Stimulated activated CD8-positive, alpha-beta memory T cell treated with anti-CD3 and anti-CD28 coated beads, Interleukin-12 subunit alpha, Interleukin-12 subunit beta, amount 100 ng/mL, for 1 hour (primary cell): ENCODE data around the gene SMARCC2.

Experiments used
- DNase-seq: peaks from one replicate; pipeline ENCODE4 v3.0.0-alpha.2; 2020; ENCODE audit warnings: low read depth

The SMARCC2 gene

DNA sequence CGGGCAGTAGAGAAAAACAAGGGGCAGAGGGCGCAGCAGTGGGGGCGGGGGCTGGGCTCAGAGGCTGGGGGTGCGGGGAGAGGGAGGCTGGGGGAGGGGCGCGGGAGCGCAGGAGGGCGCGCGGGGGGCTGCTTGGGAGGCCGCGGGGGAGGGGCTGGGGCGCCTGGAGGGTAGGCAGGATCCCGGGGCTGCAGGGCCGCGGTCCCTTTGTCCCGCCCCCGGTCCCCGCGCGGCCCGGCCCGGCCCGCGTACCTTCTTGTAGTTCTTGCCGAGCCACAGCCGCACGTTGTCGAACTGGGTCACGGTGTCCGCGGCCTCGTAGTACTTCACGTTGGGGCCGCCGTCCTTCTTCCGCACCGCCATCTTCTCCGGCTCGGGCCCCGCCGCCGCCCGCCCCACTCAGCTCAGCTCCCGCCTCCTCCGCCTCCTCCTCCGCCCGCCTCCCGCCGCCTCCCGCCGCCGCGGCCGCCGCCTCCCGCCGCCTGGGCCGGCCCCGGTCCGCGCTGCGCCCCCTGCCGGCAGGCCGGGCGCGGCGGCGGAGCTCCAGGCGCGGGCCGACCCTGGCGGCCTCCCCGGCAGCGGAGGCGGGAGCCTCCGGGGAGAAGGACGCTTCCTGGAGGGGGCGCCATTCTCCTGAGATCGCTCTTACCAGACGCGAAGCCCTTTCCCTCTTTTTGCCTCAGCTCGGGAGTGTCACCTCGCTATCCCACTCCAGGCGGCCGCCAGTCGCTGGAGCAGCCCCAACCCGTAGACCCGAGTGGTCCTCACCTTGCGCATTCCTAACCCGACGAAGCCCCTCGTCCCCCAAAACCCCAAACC lies at the start of gene SMARCC2:
Gene SMARCC2, minus strand, starts transcription at position 385 of the 819 bp plus-strand sequence. Its CDS starts 22 bp downstream, at position 363.
- peak; percentile 71 for DNase-seq

DNA sequence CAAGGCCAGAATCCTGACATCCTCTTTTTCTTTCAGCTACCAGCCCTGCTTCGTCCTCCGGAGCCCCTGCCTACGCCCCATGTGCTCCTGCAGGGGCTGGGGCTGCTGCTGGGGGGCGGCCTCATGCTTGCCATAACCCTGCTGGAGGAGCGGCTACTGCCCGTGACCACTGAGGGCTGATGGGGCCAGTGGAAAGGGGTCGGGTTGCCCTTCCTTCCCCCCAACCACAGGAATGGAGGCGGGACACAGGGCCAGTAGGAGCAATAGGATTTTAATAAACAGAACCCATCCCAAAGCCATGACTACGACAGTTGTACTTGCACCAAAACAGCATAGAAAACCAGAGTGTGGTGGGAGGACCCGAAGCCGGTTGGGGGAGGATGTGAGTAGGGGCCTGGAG lies 48.3 kb upstream of the SMARCC2 start:
- DNase-seq = no peak

DNA sequence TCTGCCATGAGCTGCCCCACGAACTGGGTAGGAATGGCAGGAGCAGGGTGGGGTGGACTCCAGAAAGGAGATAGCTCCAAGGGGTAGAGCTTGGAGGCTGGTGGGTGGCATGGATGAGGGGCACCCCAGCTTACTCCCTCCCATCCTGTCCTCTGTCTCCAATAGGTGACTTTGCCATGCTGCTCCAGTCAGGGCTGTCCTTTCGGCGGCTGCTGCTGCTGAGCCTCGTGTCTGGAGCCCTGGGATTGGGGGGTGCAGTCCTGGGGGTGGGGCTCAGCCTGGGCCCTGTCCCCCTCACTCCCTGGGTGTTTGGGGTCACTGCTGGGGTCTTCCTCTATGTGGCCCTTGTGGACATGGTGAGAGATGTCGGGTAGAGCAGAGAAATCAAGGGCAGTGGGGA lies 47.7 kb upstream of the SMARCC2 start:
- no peak for DNase-seq

DNA sequence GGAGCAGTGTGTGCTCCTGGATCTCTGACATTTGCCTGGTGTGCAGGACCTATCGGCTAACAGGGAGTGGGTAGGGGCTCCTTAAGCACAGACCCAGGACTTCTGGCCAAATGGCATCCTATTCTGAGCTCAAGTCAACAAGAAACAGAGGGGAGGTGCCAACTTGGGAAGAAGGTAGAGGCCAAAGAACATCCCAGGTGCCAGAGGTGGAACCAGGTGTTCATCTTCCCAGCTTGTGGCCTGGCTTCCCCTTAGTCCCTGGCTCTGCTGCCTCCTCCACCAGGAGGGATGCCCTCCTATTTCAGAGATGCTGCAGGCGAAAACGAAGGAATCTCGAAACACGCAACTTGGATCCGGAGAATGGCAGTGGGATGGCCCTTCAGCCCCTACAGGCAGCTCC lies 46.8 kb upstream of the SMARCC2 start:
- no peak for DNase-seq

DNA sequence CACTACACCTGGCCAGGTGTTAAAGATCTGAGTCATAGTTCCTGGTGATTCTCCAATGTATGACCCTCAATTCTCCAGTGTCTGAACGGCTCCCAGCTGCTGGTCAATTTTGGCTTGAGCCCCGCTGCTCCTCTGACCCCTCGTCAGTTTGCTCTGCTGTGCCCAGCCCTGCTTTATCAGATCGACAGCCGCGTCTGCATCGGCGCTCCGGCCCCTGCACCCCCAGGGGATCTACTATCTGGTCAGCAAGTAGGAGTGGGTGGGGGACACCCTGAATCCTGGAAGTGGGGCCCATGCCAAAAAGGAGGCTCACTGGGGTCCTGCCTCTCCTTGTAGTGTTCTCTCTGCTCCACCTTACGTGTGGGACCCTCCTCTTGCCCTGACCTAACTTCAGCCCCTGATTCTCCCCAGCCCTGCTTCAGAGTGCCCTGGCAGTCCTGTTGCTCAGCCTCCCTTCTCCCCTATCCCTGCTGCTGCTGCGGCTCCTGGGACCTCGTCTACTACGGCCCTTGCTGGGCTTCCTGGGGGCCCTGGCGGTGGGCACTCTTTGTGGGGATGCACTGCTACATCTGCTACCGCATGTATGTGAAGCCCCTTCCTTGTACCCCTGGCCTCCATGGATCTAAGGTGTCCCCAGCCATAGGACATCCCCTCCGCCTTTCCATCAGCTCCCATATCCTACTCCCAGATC lies 45.6 kb upstream of the SMARCC2 start:
- no peak for DNase-seq

DNA sequence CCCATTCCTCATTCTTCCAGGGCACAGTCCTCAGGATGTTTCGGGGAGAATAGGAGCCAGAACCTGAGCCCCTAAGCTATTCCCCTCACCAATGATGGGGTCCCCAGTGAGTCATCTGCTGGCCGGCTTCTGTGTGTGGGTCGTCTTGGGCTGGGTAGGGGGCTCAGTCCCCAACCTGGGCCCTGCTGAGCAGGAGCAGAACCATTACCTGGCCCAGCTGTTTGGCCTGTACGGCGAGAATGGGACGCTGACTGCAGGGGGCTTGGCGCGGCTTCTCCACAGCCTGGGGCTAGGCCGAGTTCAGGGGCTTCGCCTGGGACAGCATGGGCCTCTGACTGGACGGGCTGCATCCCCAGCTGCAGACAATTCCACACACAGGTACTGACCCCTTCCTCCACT lies 41.9 kb upstream of the SMARCC2 start:
- no peak for DNase-seq

DNA sequence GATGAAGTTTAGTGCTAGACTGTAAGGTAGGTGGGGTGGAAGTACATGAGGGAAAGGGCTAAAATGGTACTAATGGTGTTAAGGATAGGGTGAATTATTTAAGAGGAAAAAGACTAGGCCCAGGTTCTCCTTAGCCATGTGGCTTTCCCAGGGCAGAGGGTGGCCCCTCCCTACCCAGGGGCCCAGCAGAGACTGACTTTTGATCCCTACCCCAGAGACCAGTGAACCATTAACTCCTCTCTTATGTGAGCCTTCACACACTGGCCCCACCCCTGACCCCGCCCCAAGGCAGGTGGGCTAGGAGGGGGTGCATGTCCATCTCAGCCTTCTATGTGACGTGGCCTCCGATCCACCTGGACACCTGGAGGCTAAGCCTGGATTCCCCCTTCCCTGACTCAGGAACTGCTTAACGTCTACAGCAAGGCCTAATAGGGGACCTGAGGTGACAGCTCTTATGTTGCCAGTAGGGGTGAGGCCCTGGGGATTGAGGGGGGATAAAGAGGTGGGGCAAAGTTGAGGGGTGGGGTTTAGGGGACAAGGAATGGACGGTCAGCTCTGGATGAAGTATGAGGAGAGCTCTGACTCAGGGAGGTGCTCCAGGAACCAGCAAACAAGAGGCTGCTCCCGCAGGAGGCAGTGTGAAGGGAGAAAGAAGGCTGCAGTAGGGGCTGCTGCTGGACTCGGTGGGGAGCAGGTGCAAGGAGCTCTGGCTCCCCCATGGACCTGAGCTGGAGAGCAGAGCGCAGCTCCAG lies 41.3 kb upstream of the SMARCC2 start:
- no peak for DNase-seq

DNA sequence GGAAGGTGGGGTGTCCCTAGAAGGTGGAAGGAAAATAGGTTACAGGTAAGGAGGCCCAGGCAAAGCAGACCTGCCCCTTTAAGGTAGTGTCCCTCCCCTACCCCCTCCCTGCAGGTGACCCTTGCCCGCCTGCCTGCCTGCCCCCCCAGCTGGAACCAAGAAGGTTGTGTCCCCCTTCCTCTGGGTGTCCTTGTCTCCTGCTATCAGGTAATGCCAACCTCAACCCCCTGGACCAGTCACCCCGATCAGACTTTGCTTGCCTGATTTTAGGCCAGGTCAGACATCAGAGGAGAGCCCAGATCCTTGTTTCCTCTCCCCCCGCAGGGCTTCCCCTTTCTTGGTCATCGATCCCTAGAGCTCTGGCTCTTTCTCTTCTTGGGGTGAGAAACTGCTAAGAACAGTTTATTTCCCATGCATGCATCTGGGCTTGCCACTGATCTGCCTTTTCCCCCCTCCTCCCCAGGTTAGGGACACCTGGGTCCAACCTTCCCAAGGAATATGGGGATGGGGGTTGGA lies 40.7 kb upstream of the SMARCC2 start, which contains the start of gene SLC39A5:
Gene SLC39A5, plus strand, starts transcription at position 136 of the 516 bp plus-strand sequence. CDS start 1,224 bp downstream, outside the sequence.
- no peak for DNase-seq

DNA sequence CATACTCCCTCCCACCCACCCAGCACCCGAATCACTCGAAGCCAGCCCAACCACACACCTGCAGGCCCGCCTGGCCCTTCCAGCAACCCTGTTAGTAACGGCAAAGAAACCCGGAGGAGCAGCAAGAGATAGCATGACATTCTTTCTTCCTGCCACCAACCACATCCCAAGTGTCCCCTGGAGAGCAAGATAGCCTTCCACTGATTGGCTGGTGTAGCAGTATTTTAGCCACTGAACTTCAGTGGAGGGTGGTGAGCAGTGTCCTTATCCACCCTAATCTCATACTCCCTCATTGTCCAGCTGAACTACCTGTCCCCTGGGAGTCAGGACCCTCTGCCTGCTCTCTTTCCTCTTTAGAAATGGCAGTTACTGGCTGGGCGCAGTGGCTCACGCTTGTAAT lies 39.8 kb upstream of the SMARCC2 start:
- DNase-seq = no peak

DNA sequence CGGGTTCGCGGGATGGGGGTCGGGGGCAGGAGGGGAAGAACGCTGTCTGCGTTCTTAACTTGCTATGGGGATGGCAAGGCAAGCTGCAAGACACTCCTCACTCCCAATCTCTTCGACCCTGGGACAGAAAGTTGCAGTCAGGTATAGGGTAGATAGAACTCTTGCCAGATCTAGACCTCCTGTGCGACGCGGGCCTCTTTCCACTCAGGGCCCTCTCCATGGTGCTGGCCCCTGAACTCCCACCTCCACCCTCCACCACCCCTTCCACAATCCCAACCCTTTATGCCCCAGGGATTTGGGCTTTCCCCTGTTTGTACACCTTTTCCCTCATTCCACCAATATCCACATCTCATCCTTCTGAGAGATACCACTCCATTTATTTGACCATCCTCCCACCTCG lies 35.7 kb upstream of the SMARCC2 start:
- no peak for DNase-seq

DNA sequence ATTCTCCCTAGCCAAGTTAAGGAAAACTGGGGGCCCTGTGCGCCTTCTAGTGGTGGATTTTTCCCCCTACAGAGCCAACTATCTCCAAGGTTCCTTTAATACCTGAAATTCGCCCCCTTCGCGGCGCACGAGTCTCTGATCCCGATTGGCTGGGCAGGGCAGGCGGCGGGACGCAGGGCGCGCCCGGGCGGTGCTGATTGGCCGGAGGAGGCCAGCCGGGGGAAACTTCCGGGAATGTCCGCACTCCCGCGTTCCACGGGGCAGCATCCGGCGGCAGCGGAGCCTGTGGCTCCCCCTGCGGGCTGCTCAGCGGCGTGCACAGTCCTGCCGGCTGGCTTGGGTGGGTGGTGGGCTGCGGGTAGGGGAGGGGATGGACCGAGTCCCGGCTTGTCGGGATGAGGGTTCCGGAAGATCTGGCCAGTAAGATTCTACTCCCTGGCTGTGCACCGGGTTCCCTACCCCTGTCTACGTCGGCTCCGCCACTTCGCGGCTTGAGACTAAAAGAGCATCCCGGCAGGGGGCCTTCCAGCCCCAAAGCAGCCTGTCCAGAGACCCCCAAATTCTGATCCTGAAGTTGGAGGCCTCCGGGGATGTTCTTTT lies 34.9 kb upstream of the SMARCC2 start, which contains the start of gene NABP2:
Gene NABP2, plus strand, starts transcription at position 241 of the 600 bp plus-strand sequence. CDS start 515 bp downstream, outside the sequence.
- peak; percentile 85 for DNase-seq

DNA sequence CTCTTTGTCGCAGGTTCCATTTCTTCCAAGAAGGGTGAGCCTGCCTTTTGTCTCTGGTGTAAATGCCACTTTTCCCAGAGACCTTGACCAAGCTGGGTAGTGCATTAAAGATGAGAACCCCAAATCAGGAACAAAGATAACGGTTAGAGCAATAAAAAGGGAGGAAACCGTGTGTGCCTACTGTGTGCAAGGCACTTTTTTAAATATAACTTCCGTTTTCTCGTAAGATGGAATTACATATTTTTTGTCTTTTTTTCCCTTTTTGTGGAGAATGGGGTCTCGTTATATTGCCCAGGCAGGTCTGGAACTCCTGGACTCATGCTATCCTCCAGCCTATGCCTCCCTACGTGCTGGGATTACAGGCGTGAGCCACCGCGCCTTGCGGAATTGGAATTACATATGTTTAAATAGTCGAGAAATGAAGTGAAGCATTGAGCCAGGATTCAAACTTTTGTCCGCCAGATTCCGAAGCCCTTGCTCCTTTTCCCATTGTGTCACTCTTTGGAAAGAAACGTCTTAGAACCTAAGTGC lies 34.4 kb upstream of the SMARCC2 start:
- no peak for DNase-seq

DNA sequence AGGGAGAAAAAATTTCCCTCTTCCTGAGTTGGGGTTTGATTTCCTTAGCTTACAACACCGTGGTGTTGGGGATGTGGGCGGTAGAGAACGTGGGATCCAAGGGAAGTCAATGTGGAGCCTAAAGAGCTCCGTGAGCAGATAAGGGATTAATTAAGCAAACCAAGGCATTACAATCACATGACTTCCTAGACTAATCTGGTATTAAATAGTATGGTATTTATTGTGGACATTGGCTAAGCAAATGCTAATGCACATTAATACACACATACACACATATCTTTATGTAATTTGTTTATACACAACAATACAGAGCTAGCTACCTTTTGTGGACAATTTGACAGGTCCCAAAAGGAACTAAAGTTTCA lies 33.2 kb upstream of the SMARCC2 start:
- no peak for DNase-seq

DNA sequence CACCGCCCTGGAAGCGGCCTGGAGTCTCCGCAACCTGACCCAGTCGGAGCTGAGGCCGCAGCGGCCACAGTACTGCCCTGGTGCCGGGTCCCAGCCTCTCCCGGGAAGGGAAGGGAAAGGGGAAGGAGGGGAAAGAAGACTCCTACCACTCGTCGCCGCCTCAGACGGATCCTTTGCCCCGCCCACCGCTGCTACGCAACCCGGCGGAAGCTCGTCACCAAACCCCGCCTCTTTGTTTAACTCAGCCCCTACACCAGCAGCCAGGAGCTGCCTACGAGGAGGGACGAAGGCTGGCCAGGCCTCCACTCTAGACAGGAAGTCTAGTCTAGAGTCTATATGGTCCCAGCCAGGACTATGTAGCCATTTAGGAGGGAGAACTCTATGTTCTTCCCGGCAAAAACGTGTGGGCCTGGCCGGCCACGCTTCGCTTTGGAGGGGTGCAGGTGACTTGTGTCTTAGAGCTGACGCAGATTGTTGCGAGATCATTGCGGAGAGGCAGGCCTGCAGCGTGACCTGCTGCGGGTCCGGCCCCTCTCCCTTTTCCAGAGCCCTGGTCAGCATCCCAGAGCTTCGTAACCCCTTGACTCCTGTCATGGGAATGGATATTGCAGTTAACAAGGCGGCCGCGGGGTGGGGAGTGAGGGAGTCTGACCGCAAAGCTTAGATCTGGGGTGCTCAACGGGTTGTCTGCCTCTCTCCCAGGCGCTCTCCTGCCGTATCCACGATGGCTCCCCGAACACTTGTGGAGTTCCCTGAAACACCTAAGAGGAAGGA lies 32.7 kb upstream of the SMARCC2 start, which contains the start of gene RNF41:
Gene RNF41, minus strand, starts transcription at position 166 of the 774 bp plus-strand sequence. CDS start 7,875 bp downstream, outside the sequence.
- peak; percentile 89 for DNase-seq

DNA sequence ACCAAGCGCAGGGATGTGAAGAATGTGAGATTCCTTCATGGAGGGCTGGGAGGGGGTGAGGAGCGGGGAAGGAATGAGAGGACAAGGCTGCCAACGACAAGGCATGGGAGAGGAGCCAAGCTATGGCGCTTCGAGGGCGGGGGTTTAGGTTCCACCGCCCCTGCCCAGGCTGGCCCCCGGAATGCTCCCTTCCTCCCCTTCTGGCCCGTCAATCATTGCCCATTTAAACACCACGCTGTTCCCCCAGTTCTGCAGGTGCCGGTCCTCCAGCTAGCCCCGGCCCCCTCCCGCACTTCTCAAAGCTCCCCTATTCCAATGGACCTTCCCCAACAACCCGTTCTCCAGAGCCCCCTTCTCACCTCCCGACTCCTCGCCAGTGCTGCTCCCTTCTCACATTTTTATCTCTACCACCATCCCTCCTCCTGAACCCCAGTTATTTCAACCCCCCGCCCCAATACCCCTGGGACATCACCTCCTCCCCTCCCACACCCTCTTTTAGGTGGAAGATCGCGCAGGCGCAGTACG lies 32.0 kb upstream of the SMARCC2 start:
- DNase-seq = no peak

DNA sequence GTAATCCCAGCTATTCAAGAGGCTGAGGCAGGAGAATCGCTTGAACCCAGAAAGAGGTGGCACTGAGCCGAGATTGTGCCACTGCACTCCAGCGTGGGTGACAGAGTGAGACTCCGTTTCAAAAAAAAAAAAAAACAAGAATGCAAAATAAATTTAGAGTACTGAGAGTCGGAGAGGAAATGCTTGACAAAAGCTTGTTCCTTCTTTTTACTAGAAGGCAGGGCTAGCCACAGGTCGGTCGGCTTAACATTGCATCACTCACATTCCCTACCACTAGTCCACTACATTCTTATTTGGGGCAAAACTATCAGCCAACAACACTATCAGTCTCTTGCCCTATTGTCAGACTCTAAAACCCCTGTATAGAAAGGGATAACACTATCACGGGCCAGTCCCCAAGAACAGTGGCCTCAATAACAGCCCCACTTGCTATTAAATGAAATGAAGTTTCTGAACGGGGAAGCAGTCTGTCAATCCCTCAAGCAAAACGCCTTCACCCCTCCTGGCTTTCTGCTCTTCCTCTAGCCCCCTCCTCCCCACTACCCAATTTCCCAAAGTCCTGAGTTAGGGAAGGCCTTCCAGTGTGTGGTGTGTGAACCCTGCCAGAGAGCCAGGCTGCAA lies 31.4 kb upstream of the SMARCC2 start:
- no peak for DNase-seq

DNA sequence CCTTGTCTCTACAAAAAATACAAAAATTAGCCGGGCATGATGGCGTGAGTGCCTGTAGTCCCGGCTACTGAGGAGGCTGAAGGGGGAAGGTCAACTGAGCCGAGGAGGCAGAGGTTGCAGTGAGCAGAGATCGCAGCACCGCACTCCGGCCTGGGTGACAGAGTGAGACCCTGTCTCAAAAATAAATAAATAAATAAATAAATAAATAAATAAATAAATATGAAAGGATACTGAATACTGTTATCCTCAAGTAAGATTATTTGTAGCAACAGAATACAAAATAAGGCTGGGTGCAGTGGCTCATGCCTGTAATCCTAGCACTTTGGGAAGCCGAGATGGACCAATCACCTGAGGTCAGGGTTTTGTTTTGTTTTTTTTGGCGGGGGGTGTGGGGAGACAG lies 30.6 kb upstream of the SMARCC2 start:
- DNase-seq = no peak

DNA sequence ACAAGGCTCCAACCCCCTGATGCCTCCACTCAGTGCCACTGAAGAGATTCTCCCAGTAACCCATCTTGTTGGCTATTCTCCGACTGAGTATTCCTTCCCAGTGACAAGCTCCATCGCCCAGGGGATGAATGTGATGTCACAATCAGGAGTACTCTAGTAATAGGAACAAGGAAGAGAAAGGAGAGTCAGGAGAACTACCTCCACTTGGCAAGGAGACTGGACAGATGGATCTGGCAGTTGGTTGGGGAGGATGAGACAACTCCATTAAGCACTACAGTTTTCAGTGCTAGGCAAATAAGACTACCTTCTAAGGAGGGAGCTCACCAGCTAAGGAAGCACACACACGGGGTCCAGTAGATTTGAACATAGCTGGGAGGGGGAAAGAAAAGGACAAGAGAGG lies 27.2 kb upstream of the SMARCC2 start:
- no peak for DNase-seq

DNA sequence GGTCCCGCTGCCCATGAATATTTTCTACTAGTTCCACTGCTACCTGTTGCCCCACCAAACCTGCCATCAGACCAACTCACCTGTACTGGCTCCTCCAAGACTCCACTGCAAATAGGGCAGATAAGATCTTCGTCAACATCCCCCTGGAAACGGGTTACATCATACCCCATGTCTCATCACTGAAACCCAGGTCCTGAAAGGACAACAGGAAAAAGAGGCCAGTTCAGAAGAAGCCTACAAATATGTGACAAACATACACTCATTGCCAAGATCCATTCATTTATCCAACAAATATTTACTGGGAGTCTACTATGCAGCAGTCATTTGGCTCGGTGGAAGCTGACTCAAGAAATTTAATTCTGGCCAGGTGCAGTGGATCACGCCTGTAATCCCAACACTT lies 24.6 kb upstream of the SMARCC2 start:
- no peak for DNase-seq

DNA sequence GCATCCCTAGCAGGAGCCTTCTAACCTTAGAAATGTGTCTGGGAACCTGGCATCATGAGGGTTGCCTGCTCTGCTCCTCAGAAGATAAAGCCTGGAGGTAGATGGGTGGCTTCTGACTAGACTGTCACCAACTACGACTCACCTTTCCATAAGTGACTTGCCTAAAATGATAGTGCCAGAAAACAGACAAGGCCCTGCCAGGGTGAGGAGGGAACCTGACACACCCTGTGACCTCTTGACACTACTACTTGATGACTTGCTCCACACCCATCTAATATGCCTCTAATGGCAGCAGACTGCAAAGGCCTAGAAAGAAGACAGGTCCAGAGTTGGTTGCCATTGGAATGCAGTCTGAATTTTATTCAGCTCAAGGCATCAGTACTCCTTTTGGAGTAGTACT lies 23.1 kb upstream of the SMARCC2 start:
- no peak for DNase-seq
